NCI-H345 treated with DMSO at 0.1 percent for 48 hours (cell line): ENCODE data around the gene SRP14.

ENCODE experiments used
- DNase-seq: peaks from one replicate; lab custom pipeline; 2025; ENCODE audit not compliant: unreplicated experiment; lab: John Stamatoyannopoulos, UW

SRP14 gene

DNA sequence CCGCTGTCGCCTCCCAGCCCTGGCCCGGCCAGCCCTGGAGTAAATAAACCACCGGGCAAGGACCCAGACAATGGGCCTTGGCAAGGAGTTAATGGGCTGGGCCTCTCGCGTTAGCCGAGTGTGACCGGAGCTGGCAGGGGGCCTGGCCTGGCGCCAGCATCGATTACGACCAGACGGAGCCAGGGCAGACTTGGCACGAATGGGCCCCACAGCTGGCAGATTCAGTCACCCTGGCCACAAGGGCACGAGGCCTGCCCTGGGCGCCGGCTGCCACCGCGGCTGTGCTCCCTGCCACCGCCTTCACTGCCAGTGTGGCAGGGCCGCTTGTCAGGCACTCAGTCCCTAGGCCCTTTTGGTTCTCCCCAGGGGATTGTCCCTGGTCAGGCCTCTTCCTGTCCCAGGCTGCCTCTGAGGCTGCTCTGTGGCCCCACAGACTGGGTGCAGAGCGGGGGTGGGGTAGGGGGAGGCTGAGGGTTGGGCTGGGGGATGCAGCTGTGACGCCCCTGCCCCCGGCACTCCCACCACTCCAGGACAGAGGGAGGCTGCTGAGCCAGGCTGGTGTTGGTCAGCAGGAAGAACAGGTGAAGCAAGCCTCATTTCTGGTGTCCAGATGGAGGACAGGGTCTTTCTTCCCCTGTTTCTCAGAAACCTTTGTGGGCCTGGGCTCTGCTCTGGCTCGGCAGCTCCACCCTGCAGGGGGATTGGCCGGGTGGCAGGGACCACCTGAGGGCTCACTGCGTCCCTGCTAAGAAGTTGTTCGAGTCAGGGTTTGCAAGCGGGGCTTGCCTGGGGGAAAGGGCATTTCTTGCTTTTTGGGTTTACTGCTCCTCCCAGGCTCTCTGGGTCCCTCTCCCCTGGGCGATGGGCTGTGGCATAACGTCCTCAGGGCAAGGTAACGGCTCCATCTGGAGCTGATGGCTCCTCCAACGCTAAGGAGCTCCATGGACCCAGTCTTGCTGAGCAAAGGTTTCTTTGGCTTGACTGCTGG, 30.5 kb upstream of the SRP14 start:
- peak; percentile 74 for DNase-seq

DNA sequence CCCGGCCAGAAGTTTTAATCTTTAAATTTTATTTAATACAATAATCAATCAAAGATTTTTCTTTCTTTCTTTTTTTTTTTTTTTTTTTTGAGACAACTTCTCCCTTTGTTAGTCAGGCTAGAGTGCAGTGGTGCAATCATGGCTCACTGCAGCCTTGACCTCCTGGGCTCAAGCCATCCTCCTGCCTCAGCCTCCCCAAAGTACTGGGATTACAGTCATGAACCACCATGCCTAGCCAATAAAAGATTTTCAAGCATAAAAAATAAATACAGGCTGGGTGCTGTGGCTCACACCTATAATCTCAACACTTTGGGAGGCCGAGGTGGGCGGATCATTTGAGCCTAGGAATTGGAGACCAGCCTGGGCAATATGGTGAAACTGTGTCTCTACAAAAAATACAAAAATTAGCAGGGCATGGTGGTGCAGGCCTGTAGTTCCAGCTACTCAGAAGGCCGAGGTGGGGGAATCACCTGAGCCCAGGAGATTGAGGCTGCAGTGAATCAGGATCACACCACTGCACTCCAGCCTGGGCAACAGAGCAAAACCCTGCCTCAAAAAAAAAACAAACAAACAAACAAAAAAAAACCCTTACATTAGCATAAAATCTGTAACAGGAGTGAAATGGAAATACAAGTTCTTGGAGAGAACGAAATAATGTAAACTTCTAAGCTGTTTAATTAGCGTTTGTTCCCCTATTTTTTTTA, 29.1 kb upstream of the SRP14 start:
- DNase-seq = no peak

DNA sequence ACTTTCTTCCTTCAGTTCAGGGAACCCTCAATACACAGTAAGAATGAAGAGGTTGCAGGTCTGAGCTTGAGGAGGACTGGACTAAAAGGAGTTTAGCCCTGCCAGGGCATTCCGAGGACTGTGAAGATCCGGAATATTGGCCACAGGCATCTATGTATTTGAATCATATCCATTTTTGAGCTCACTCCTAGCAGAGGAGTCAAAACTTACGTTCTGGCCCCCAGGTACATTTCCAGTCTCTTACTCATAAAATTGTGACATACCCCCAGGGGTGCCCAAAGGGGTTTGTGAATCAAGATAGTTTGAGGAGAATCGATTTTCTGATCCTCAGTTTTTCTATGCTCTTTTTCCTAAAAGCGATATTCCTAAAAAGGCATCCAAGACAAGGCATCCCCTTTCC, 27.6 kb upstream of the SRP14 start:
- no peak for DNase-seq

DNA sequence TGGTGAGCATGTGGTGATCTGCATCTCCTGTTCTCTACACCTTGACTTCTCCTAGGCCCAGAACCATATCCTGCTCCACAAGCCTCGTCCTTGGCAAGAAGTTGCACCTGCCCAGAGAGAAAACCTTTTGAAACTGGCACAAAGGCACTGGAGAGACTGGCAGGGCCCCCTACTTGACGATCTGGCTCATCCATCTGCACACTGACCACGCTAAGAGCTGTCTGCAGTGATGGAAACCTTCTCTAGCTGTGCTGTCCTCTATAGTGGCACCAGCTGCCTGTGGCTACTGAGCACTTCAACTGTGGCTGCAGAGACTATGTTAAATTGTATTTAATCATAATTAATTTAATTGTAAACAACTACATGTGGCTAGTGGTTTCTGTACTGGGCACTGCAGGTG, 26.2 kb upstream of the SRP14 start:
- peak; percentile 4 for DNase-seq

DNA sequence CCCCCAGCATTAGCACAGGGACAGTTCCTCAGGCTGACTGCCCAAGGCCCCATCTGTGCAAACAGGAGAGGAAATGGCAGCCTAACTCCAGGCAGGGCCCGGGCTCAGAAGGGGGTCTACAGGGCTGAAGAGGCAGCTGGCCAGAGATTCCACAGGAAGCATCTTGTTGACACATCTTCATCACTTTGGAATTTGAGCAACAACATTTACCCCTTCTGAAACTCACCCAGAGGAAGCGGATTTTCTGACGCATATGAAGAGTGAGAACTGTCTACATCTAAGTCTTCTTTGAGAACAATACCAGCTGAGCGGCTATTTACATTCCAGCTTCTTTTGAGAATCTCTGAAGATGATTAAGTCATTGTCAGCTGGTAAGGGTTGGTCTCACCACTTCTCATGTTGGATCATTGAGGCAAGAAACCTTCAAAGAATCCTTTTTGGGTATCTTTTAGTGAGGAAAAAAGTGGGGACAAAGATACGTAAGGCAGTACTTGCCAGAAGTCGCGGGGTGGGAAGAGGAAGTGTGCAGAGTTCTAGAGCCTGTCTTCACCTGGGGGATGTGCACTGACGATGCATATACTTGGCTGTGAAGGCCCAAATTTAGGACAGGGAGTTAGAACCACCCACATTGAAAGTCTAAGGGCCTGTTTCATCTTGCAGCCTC, 25.4 kb upstream of the SRP14 start:
- DNase-seq = no peak

DNA sequence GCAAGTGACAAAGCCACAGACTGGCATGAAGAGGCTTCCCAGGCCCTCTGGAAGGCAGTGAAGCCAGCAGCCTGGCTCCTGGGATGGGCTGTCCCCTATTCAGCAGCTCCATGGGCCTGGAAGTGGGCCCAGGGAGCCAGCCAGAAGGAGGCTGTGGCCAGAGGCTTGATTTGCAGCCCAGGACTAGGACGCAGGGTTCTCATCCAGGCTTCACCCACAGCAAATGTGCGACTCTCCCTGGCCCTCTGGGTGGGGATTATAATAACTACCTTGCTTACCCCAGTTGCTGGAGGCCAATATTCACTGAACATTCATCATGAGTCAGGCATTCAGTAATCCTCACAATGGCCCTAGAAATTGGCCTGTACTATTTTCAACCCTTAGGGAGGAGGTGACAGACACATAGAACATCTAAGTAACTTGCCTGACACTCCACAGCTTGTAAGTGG, 24.6 kb upstream of the SRP14 start:
- DNase-seq = no peak

DNA sequence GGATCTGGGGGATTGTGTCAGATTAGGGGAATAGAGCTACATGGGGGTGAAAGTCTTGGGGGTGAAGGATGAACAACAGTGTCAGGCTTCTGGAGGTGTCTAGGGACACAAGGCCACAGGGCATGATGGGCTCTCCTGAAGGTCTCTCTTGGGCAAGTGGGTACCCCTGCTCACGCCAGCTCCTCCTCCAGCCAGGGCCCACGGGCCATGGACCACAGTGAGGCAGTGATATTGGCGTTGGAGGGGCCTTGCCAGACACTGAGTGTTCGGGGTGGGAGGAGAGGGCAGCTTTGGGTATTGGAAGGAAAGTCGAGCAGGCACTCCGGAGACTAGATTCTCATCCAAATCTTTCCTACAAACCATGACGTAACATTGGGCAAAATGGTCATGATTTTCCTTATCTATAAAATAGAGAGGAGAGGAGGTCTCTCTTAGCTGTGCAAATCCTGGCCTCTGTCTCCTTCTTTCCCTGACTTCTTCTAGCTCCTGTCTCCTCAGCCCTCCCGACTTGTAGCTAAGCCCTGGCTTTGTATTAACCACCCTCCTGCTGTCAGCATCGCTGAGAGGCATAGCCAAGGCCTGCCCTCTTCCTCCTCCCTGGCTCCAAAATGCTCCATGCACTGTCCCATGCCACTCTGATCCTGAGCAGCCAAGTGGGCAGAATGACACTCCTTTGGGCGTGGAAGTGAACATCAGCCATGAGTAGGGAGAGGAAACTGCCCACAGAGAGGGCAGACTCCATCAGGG, 24.0 kb upstream of the SRP14 start:
- DNase-seq = no peak

DNA sequence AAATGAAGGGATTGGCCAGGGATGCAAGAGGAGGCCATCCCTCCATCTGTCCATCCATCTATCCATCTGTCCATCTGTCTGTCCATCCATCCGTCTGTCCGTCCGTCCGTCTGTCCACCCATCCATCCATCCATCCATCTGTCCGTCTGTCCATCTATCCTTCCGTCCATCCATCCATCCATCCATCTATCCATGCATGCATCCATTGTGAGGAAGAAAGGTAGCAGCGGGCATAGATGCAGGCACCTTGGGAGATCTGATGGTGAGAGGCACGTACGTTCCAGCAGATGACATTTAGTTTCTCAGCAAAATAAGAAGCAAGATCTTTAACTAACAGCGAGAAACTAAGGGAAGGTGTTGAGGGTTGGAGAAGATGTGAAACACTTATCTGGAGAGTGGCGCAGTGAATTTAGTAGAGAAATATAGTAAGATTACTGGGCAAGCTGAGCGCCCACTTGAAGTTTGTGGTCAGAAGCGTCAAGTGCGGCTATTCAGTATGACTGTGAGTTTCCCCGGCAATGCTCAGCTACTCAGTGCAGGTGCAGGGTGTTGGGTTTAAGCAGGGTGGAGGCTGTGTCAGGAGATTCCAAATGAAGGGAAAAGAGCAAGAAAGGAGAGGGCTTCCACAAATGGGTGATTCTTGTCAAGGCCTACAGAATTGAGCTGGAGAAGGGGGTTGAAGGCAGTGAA, 22.4 kb upstream of the SRP14 start:
- no peak for DNase-seq

DNA sequence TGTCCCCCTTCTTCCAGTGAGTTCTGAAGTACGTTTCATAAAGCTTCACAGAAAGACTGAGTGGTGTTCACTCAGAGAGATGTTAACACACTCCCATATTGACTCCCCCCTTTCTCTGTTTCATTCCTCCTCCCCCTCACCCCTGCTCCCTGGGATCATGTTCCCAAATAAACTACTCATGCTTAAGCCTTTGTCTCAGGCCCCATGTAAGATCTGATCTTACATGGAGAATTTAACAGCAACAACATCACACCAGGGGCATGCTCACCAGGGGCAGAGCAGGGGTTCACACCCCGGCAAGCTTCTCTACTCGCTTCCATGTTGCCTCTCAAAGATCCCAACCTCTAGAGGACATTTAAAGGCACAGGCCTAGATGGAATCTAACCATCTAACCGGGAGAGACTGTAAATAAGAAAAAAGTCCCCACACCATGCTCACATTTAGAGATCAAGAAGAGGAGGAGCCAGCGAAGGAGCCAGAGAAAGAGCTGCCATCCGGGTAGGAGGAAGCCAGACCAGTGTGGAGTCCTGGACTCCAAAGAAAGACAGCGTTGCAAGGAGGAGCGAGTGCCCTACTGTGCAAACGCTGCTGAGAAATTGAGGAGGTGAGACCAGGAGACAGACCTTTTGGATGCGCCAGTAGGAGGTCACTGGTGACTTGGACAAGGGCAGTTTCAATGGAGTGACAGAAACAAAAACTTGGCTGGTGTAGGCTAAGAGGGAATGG, 21.4 kb upstream of the SRP14 start:
- DNase-seq = no peak

DNA sequence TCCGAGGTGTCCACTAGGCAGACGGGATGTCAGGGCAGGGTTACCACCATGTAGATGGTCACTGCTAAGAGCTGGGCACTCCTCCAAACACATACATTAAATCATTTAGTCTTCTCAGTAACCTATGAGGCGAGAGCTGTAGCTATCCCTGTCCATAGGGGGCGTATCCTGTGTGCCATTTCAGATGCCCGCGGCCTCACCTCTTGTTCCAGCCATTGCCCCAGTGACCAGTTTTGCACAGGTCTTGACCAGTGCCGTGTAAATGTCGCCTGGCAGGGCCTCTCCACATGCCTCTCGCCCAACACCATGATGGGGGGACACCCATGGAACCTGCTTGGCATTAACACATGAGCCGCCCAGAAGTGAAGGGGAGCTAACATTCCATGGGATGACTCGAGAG, 20.8 kb upstream of the SRP14 start:
- DNase-seq = no peak

DNA sequence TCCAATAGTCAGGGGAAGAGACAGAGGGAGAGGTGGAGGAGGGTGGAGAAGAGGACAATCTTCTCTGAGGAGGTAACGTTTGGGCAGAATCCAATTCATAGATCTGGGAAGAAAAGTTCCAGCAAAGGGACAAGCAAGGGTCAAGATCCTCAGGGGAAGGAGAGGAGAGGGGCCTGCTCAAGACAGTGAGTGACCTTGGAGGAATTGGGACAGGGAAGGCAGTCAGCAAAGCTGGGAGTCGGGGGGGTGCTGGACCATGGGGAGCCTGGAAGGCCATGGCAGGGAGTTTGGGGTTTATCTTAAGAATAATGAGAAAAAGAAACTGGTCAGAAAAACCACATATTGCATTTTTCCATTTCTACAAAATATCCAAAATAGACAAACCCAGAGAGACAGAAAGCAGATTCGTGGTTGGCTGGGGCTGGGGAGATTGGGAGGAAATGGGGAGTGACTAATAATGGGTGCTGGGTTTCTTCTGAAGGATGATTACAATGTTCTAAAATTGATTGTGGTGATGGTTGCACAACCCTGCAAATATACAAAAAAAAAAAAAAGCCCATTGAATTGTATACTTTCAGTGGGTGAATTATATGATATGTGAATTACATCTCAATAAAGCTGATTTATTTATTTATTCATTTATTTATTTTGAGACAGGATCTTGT, 19.6 kb upstream of the SRP14 start:
- no peak for DNase-seq

DNA sequence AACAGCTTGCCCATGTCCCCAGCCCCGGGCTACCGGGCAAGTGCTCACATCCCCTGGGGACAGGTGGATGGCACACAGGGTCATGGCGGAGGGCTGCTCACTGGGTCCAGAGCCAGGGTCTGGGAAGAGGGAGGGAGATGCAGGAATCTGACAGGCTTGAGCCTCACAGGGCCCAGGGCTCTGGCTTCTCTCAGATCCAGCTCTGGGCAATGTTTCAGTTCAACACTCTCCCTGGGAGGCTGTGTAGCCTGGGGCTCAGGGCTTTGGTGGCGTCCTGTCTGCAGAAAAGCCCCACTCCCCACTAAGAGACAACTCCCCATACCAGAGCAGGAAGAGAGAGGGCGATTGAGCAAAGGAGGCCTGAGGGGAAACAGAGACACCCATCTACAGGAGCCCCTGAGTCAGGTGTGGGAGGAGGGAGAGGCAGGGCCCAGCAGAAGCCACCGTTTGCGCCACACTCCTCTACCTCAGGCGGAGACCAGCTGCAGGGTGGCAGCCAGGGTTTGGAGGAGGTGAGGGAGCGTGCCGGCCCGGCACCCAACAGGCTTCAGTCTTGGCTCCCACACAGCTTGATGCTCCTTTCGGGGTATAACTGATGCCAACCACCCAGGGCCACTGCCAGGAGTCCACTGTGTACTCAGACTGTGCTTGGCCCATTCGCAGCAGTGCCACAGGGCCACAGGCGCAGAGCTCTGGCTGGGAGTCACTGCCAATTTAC, 16.8 kb upstream of the SRP14 start:
- DNase-seq = no peak

DNA sequence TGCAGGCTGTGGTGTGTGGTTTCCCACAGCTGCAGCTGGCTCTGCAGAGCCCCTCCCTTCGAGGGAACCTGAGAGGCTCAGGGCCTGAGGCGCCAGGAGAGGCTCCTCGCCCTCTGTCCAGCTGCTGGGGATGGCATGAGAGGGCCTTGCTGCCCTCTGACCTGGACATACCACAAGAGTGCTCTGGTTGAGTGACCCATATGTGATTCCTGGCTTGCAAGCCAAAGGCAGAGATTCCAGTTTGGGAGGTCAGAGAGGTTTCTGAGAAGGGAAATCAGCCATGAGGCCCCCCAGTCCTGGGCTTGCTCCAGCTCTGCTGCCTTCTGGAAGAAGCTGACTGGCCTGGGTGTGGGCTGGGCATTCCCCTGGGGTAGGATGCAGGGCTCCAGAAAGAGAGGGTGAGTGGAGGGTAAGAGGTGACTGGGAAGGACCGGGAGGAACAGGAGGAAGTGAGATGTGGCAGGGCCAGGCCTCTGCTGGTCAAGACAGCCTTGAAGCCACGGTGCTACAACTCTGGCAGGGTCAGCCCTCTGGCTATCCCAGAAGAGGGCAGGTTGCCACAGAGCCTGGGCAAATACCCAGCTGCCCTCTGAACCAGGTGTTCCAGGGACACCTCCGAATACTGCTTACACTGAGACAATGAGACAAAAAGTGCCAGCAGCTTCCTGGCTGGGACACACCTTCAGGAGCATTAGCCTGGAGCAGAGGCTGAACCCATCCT, 16.0 kb upstream of the SRP14 start:
- DNase-seq = no peak

DNA sequence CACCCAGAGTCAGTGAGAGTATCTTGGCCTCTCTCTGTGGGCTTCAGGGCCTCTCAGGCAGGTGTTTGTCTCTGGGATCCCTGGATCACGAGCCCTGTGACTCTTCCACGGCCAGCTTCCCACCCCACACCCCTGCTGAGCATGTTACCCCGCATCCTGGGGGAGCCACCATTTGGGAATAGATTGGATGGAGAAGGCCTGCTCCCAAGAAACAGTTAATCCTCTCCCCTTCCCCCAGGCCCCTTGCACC, 15.5 kb upstream of the SRP14 start:
- DNase-seq = no peak

DNA sequence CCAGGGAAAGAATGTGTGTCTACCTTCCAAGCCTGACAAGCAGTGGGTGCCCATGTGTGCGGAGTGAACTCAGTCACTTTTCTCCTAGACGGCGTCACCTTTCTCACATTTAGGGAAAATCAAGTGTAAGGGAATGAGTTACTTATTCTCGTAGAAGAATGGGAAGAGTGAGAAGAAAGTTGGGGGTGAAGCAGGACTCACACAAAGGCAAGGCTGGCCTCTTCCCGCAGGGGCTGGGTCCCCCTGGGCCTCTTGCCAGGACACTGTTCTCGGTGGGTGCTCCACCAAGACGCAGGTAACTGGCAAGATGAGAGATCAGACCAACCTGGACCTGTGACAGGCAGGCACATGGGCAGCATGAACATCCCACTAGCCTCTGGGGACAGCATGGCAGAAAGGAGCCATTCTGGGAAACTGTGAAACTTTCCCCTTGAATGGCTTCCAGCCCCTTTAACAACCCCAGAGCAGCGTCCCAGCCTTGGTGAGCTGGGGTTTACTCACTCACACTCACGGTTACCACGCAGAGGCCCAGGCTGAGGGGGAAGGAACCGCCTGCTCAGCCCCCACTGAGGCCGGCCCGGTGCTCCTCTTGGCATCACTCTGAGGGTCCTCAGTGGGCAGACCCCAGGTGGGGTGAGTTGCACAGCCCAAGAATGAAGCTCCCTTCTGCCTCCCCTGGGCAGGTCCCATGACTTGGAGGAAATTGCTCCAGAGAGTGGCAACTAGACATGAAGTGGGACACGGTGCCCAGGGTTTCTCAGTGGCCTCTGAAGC, 15.0 kb upstream of the SRP14 start:
- no peak for DNase-seq

DNA sequence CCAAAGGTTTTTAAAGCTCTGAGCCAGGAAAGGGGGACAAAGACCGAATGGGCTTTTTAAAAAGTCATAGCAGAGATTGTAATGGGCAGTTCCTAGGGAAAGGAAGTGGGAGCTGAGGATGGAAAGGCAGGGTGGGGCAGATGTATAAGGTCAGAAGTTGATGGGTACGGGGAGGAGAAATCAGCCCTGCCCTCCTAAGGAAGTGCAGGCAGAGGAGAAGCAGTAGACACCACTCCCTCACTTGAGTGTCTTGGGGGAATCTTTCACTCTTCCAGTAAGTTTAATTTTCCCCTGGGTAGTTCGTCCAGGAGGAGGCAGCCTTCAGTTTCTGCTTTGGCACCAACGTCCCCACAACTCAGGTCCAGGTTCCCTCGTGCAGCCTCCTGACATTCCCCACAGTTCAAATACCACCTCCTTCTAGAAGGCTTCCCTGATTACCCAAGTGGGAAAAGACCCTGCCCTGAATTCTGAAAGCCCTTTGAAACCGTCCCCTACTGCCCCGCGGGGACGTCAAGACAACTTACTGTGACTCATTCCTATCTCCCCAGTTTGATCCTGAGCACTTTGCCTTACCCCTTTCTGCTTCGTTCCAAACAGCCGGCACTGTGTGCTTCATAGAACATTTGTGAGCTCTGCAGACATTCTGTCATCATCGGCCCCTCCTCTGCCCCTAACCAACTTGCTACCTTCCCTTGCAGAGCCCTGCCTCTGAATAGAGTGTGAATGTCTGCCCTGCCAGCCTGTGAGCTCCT, 14.3 kb upstream of the SRP14 start:
- DNase-seq = no peak

DNA sequence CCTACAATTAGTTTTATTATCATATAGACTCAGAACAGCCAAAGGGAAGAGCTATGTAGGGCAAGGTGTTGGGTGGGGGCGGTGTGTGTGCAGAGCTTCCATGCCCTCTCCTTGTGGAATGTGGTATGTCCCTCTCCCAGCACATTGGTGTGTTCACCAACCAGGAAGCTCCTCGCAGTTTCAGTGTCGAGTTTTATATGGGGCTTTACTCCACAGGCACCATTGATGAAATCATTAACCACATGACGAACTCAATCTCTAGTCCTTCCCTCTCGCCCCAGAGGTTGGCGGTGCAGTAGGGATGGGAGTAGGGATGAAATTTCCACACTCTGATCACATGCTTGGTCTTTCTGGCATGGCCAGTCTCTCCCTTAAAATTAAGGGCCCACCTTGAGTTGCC, 13.6 kb upstream of the SRP14 start:
- DNase-seq = no peak
